HG02981 (cell line): ENCODE data around the gene PAK1.

Experiments
- ATAC-seq: cut with Tn5 transposase; IDR thresholded peaks from one replicate; pipeline ENCODE4 v1.9.1; 2021; ENCODE audit warnings: mild to moderate bottlenecking, moderate library complexity; ENCODE audit not compliant: unreplicated experiment

The PAK1 gene

GRCh38 chr11:77475206-77475605 lies 1.3 kb upstream of the PAK1 start:
- ATAC-seq: no peak

- ATAC-seq: no peak
These were observed 778 bp upstream of the PAK1 start for GRCh38 chr11:77474684-77475060.

- peak; percentile 38 for ATAC-seq
These were observed 698 bp downstream of the PAK1 start for GRCh38 chr11:77472991-77473800.

GRCh38 chr11:77471558-77472193 lies 2.2 kb downstream of the PAK1 start:
- ATAC-seq: no peak

- ATAC-seq: no peak
These were observed 2.9 kb downstream of the PAK1 start for GRCh38 chr11:77470971-77471370.

- ATAC-seq: no peak
These were observed 3.4 kb downstream of the PAK1 start for GRCh38 chr11:77470504-77470903.

- ATAC-seq: no peak
These were observed 5.4 kb downstream of the PAK1 start for GRCh38 chr11:77468527-77468926.

GRCh38 chr11:77467993-77468392 lies 5.9 kb downstream of the PAK1 start:
- no peak for ATAC-seq

GRCh38 chr11:77467233-77467632 lies 6.7 kb downstream of the PAK1 start:
- ATAC-seq: no peak

GRCh38 chr11:77457340-77457739 lies 16.6 kb downstream of the PAK1 start:
- peak; percentile 44 for ATAC-seq

GRCh38 chr11:77455740-77456139 lies 18.2 kb downstream of the PAK1 start:
- no peak for ATAC-seq

- no peak for ATAC-seq
These were observed 18.8 kb downstream of the PAK1 start for GRCh38 chr11:77454867-77455655.

GRCh38 chr11:77450227-77450626 lies 23.7 kb downstream of the PAK1 start:
- no peak for ATAC-seq

- no peak for ATAC-seq
These were observed 24.1 kb downstream of the PAK1 start for GRCh38 chr11:77449784-77450183.

GRCh38 chr11:77449060-77449521 lies 24.8 kb downstream of the PAK1 start:
- no peak for ATAC-seq

GRCh38 chr11:77448269-77448668 lies 25.6 kb downstream of the PAK1 start:
- no peak for ATAC-seq

- ATAC-seq: no peak
These were observed 26.8 kb downstream of the PAK1 start for GRCh38 chr11:77446911-77447629.

- ATAC-seq: no peak
These were observed 29.6 kb downstream of the PAK1 start for GRCh38 chr11:77444261-77444660.

- ATAC-seq: peak; percentile 43
These were observed 31.4 kb downstream of the PAK1 start for GRCh38 chr11:77442394-77443053.

- no peak for ATAC-seq
These were observed 32.5 kb downstream of the PAK1 start for GRCh38 chr11:77441426-77441825.
